ENCODE results near the gene HPF1.

- no peak for TF ChIP-seq POLR2A (IDR thresholded peaks at IDR 0.05; ENCODE audit: low read depth, low read length)
- no peak for TF ChIP-seq POLR2AphosphoS5 (IDR thresholded peaks at IDR 0.05; ENCODE audit: low read depth, low read length)
- TF ChIP-seq TAF1 (IDR thresholded peaks at IDR 0.05; ENCODE audit: borderline replicate concordance, low read depth, low read length), result no peak
Measured at GRCh38 chr4:169773889-169774288, 16.1 kb upstream of the HPF1 start.
